Spleen (tissue), 11 donors: ENCODE measurements around the gene ARHGEF28. TPM values are rescaled to one million over a fixed set of nuclear protein-coding genes. Genes with fewer than 3 reads are reported as not detected.

Experiments used
- DNase-seq: peaks from one replicate; pipeline ENCODE4 v3.0.0-alpha.2; 2020
- H3K27ac ChIP-seq, 8 donors: fragments of 200-600 bp; sonication (generic) in 7 of 8; 1 replicate in 4 of 8; 2 replicates in 4 of 8; pipeline versions ENCODE4 v1.5.0 to v1.8.0; 2016 to 2021; ENCODE audit warnings: inconsistent platforms in 4 of 8, mild to moderate bottlenecking in 4 of 8, moderate library complexity in 1 of 8
- H3K27me3 ChIP-seq, 7 donors: fragments of 200-600 bp; sonication (generic) in 6 of 7; replicated peaks in 1 of 7; 1 replicate in 4 of 7; 2 replicates in 3 of 7; pipeline versions ENCODE4 v1.5.0 to v1.8.0; 2016 to 2021; ENCODE audit warnings: inconsistent platforms in 3 of 7, mild to moderate bottlenecking in 1 of 7
- H3K36me3 ChIP-seq, 6 donors: fragments of 200-600 bp; sonication (generic) in 5 of 6; 1 replicate in 4 of 6; 2 replicates in 2 of 6; pipeline versions ENCODE4 v1.5.0 to v1.8.0; 2016 to 2021; ENCODE audit warnings: inconsistent platforms in 2 of 6
- H3K4me1 ChIP-seq, 6 donors: fragments of 200-600 bp; sonication (generic) in 5 of 6; 1 replicate in 3 of 6; 2 replicates in 3 of 6; pipeline versions ENCODE4 v1.5.0 to v1.8.0; 2016 to 2021; ENCODE audit warnings: inconsistent platforms in 3 of 6
- H3K4me3 ChIP-seq, 8 donors: fragments of 200-600 bp; sonication (generic) in 7 of 8; 1 replicate in 4 of 8; 2 replicates in 4 of 8; pipeline versions ENCODE4 v1.5.0 to v1.8.0; 2016 to 2021; ENCODE audit warnings: inconsistent platforms in 4 of 8, mild to moderate bottlenecking in 4 of 8, moderate library complexity in 2 of 8
- H3K9me3 ChIP-seq, 8 donors: fragments of 200-600 bp; sonication (generic) in 7 of 8; 1 replicate in 4 of 8; 2 replicates in 4 of 8; pipeline versions ENCODE4 v1.5.0 to v1.8.0; 2016 to 2021; ENCODE audit warnings: inconsistent platforms in 4 of 8
- CTCF ChIP-seq, 11 experiments: fragments of 200-600 bp in 7 of 11; fragments of 450-650 bp in 4 of 11; sonication (generic) in 4 of 11; IDR thresholded peaks in 8 of 11; conservative IDR thresholded peaks in 3 of 11; 1 replicate in 7 of 11; 2 replicates in 4 of 11; pipeline versions ENCODE4 v1.4.0 to v1.8.0; 2016 to 2021; ENCODE audit warnings: antibody characterized with exemption in 11 of 11, inconsistent platforms in 4 of 11, mild to moderate bottlenecking in 1 of 11
- POLR2A ChIP-seq, 3 donors: fragments of 450-650 bp; IDR thresholded peaks; one replicate each; pipeline ENCODE4 v1.5.1; 2017; ENCODE audit warnings: antibody characterized with exemption in 3 of 3, mild to moderate bottlenecking in 1 of 3
- POLR2AphosphoS5 ChIP-seq, 3 donors: sonication (generic); formaldehyde crosslinking; IDR thresholded peaks; one replicate each; pipeline ENCODE4 v1.5.1; 2017; ENCODE audit warnings: antibody characterized with exemption in 3 of 3
- WGBS, 5 donors: extraction: QIAGEN DNeasy Blood & Tissue Kit in 3 of 5; methylation state at CpG; one replicate each; pipeline versions ENCODE4 v1.1.5 to v1.1.7; 2013 to 2018; 5-methylcytosine and 5-hydroxymethylcytosine counted together
- intact Hi-C: fragments of 100-400 bp; cut with DNase I; formaldehyde crosslinking; loops from one replicate; pipeline ENCODE4 v1.15.0; 2023; ENCODE audit warnings: low total_unique reads
- polyA plus RNA-seq, 3 donors: library from polyadenylated mRNA; stranded (reverse); fragments of 200-250 nt; gene quantifications; one replicate each; pipeline ENCODE4 v1.2.1, GENCODE V29; 2013
- total RNA-seq, 7 donors: library from RNA; depleted of rRNA in 3 of 7; stranded (reverse); fragments of >200 nt in 3 of 7; fragmentation: NEBNext Ultra II Directional in 4 of 7; extraction: Animal tissue kit (Norgen Biotek cat#: 25700) in 4 of 7; gene quantifications; one replicate each; pipeline versions ENCODE4 v1.1.0 to v1.2.1, GENCODE V29; 2016 to 2021
- donor health status: healthy with polysubstance abuse.
- donor health status: DM: no; HTN: no; CAD: no; lungs with moderate emphysema.
- donor health status: DM: no; HTN: no; CAD: no.
- donor health status: Bipolar disorder and iron deficiency.
- donor health status: healthy.
- donor health status: DM: no; HTN: no; CAD: no.
- donor health status: DM: yes; HTN: yes; CAD: no.

ARHGEF28 gene
- total and polyA plus RNA-seq, 10 donors: 0.53 to 17.5 (median 8.8) TPM

GRCh38 chr5:73964352-73964865 is 338.4 kb downstream of the ARHGEF28 start:
- Histone ChIP-seq H3K4me1 (no peaks in the 10 kb centered on the region), H3K36me3 (no peaks in the 10 kb centered on the region), H3K9me3 (no peaks in the 10 kb centered on the region), H3K4me3 (no peak overlapping the region), H3K27me3 (no peaks in the 10 kb centered on the region), H3K27ac (no peak overlapping the region)
- no peak for DNase-seq
- WGBS, 5 donors: 76 to 84% (median 80%) methylated on average over 3 of the region's 3 CpGs
- intact Hi-C loops: no loop called here
- TF ChIP-seq CTCF (IDR thresholded peaks at IDR 0.05 in 8 of 11, conservative IDR thresholded peaks at IDR 0.05 in 3 of 11) (no peak), POLR2A (IDR thresholded peaks at IDR 0.05) (no peak), POLR2AphosphoS5 (IDR thresholded peaks at IDR 0.05) (no peak)

- 87 to 98% (median 95%) methylated on average over 3 of the region's 3 CpGs for WGBS, 5 donors
- Histone ChIP-seq H3K4me3 (no peak overlapping the region), H3K4me1 (no peaks in the 10 kb centered on the region), H3K27me3 (no peaks in the 10 kb centered on the region), H3K27ac (no peak overlapping the region), H3K36me3 (no peaks in the 10 kb centered on the region), H3K9me3 (no peaks in the 10 kb centered on the region)
- TF ChIP-seq POLR2A (IDR thresholded peaks at IDR 0.05): no peak
- no peak for TF ChIP-seq CTCF (IDR thresholded peaks at IDR 0.05 in 8 of 11, conservative IDR thresholded peaks at IDR 0.05 in 3 of 11)
- no peak for TF ChIP-seq POLR2AphosphoS5 (IDR thresholded peaks at IDR 0.05)
- no peak for DNase-seq
- intact Hi-C loops: no loop called here
Measured at GRCh38 chr5:73966451-73966850, 340.5 kb downstream of the ARHGEF28 start.

GRCh38 chr5:73967347-73967746 is 341.4 kb downstream of the ARHGEF28 start:
- intact Hi-C loops: no loop called here
- WGBS, 5 donors: 70 to 85% (median 82%) methylated on average over 3 of the region's 3 CpGs

GRCh38 chr5:73968246-73968645 is 342.2 kb downstream of the ARHGEF28 start:
- H3K27me3 ChIP-seq: no peaks in the 10 kb centered on the region
- no peaks in the 10 kb centered on the region for H3K4me1 ChIP-seq
- TF ChIP-seq POLR2AphosphoS5 (IDR thresholded peaks at IDR 0.05) (no peak), CTCF (IDR thresholded peaks at IDR 0.05 in 8 of 11, conservative IDR thresholded peaks at IDR 0.05 in 3 of 11) (no peak), POLR2A (IDR thresholded peaks at IDR 0.05) (no peak)
- DNase-seq: no peak
- 87 to 98% (median 92%) methylated on average over 2 of the region's 2 CpGs for WGBS, 5 donors
- no peaks in the 10 kb centered on the region for H3K36me3 ChIP-seq
- intact Hi-C loops: no loop called here
- H3K27ac ChIP-seq: no peak overlapping the region
- H3K9me3 ChIP-seq: no peaks in the 10 kb centered on the region
- H3K4me3 ChIP-seq: no peak overlapping the region

More at GRCh38 chr5:73967347-73967746, 341.4 kb downstream of the ARHGEF28 start:
- Histone ChIP-seq H3K9me3 (no peaks in the 10 kb centered on the region), H3K27me3 (no peaks in the 10 kb centered on the region), H3K4me3 (no peak overlapping the region), H3K4me1 (no peaks in the 10 kb centered on the region), H3K27ac (no peak overlapping the region), H3K36me3 (no peaks in the 10 kb centered on the region)
- DNase-seq: no peak
- TF ChIP-seq CTCF (IDR thresholded peaks at IDR 0.05 in 8 of 11, conservative IDR thresholded peaks at IDR 0.05 in 3 of 11) (no peak), POLR2A (IDR thresholded peaks at IDR 0.05) (no peak), POLR2AphosphoS5 (IDR thresholded peaks at IDR 0.05) (no peak)
